Measurements from ENCODE around the gene TCERG1L.

TCERG1L gene

GRCh38 chr10:131056781-131057180 is 254.7 kb downstream of the TCERG1L start:
- DNase-seq = no peak

DNA sequence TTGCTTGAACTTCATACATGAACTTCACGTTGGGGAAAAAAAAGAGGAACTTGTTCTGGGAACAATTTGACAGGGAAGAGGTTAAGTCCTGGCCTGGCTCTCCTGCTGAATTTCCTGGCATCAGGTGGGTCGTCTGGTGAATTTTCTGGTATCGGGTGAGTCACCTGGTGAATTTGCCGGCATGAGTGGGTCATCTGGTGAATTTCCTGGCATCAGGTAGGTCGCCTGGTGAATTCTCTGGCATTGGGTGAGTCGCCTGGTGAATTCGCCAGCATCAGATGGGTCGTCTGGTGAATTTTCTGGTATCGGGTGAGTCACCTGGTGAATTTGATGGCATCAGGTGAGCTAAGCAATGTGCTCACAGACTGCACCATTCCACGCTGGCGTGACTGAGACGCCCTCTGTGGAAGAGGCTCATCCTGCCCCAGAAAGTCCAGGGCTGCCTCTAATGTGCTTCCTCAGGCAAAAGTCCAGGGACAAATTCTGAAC is 255.4 kb downstream of the TCERG1L start:
- no peak for DNase-seq

- DNase-seq = no peak
Observed at GRCh38 chr10:131055437-131055836, 256.1 kb downstream of the TCERG1L start.

- DNase-seq = no peak
Observed at GRCh38 chr10:131053192-131053591, 258.3 kb downstream of the TCERG1L start.

DNA sequence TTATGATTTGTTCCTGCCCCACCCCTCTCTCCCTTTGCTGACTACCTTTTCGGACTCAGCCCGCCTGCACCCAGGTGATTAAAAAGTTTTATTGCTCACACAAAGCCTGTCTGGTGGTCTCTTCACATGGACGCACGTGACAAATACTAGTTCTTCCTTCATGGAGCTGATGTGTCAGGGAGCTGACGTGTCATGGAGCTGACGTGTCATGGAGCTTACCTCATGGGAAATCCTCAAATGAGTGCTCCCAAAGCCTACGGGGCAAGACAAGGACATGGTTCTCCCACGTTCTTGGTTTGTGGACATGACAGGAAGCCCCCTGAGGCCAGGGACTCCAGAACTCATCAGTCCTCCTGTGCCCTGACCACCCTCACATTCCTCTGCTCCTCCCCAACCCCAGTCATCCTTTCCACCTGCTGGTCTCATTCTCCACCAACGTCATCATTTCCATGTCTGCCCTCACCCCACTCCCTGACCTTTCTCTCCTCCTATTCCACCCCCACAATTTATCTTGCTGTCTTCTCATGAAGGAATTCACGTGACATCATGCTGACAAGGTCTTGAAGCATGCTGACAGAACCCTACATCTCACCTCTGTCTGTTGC is 261.3 kb downstream of the TCERG1L start:
- no peak for DNase-seq

DNA sequence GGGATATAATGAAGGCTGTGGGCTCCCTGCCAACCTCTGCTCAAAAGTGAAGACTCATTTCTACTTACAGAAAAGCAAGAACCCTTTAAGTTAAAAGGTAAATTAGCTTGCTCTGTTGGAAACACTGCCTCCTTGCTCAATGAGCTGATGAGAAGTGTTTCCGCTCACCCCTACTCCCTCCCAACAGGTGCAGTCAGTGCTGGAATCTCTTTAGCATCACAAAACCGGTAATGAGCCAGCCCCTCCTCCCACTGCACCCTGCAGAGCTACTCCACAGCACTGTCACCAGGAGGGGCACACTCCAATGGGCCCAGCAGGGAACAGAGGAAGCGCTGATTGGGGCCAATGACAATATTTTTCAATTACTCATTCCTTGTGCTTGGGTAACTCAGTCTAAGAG is 262.5 kb downstream of the TCERG1L start:
- no peak for DNase-seq

GRCh38 chr10:131048606-131049005 is 262.9 kb downstream of the TCERG1L start:
- DNase-seq = no peak

DNA sequence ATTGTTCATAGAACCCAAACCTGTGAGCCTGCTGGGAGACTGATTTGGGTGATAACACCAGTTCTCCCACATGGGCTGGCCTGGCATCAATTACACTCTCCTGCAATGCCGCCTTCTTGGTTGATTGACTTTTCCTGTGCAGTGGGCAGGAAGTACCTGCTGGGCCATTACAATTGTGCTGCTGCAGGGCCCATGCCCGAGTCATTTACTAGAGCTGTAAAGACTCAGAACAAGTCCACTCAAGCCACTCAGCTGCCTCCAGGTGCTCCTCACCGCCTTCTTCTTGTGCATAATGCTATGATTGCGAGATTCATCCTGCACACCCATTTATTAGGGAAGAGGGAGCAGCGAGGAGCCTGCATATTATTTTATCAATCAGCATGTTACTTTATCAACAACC is 264.0 kb downstream of the TCERG1L start:
- DNase-seq = no peak

DNA sequence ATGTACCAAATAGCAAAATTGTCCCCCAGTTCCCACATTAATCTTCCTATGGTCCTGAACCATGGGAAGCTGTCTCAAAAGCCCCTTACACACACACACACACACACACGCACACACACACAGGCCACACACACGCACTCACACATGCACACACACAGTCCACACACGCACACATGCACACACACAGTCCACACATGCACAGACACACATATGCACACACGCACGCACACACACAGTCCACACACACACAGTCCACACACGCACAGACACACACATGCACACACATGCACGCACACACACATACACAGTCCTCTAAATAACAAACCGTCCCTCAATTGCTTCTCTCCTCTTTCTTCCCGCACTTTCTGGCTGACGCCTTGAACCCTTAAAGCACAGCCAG is 265.3 kb downstream of the TCERG1L start:
- no peak for DNase-seq

- DNase-seq = no peak
Observed at GRCh38 chr10:131044379-131045111, 267.0 kb downstream of the TCERG1L start.

DNA sequence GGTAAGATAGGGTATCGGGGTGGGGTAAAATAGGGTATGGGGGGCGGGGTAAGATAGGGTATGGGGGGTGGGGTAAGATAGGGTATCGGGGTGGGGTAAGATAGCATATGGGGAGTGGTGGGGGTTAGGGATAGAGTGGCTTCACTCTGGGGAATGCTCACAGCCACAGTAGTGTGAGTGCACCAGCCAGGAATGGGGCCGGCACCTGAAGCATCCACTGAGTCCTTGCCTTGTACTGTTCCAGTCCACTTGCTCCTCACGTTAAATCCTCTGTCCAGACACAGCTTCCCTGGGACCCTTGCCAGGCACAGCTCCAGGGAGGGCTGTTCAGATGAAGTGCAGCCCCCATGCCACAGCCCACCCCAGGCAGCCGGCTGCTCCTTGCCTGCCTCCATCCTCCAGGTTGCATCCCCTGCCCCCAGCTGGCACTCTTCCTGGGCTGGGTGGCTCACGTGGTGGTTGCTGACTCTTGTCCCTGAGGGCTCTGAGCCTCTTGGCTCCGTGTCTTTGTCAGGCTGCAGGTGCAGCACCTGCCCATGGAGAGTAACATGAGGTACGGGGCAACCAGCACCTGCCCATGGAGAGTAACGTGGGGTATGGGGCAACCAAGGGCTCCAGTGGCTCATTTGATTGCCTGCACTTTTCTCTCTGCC is 268.4 kb downstream of the TCERG1L start:
- no peak for DNase-seq
